ENCODE measurements around the gene ZNF625.
"Not testable (repeated sequence)": the region's sequence is repeated elsewhere in the genome, so short reads cannot be mapped to it uniquely, and the experiment has no call there.

ZNF625 gene

GRCh38 chr19:12111943-12112637 is 44.4 kb downstream of the ZNF625 start:
- Histone ChIP-seq H3K9me3 (peaks cover 0 to 59% (median 14%) of the 10 kb centered on the region in 3 donors), H3K27ac (no peak overlapping the region), H3K27me3 (no peaks in the 10 kb centered on the region), H3K4me1 (no peaks in the 10 kb centered on the region), H3K36me3 (peaks cover 32 to 57% (median 36%) of the 10 kb centered on the region in 3 donors), H3K4me3 (no peak overlapping the region)
- intact Hi-C loops (cut with DNase I; ENCODE audit: low total_unique reads): no loop called here
- TF ChIP-seq, protein P1, sequence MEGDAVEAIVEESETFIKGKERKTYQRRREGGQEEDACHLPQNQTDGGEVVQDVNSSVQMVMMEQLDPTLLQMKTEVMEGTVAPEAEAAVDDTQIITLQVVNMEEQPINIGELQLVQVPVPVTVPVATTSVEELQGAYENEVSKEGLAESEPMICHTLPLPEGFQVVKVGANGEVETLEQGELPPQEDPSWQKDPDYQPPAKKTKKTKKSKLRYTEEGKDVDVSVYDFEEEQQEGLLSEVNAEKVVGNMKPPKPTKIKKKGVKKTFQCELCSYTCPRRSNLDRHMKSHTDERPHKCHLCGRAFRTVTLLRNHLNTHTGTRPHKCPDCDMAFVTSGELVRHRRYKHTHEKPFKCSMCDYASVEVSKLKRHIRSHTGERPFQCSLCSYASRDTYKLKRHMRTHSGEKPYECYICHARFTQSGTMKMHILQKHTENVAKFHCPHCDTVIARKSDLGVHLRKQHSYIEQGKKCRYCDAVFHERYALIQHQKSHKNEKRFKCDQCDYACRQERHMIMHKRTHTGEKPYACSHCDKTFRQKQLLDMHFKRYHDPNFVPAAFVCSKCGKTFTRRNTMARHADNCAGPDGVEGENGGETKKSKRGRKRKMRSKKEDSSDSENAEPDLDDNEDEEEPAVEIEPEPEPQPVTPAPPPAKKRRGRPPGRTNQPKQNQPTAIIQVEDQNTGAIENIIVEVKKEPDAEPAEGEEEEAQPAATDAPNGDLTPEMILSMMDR (IDR thresholded peaks at IDR 0.05): no peak
- no peak for DNase-seq

DNA sequence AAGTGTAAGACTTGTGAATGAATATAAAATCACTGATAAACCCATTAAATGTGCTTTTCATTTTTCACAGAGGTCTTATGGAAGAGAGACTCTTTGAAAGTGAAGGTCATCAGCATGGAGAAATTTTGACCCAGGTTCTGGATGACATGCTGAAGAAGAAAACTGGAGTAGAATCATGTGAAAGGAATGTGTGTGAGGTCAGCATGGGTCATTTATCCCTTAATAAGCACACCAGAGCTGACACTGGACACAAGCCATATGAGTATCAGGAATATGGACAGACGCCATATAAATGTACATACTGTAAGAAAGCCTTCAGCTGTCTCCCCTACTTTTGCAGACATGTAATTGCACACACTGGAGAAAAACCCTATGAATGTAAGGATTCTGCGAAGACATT is 45.4 kb downstream of the ZNF625 start:
- no peak for DNase-seq
- H3K4me1 ChIP-seq: no peaks in the 10 kb centered on the region
- no peak overlapping the region for H3K4me3 ChIP-seq
- no peak overlapping the region for H3K27ac ChIP-seq
- H3K27me3 ChIP-seq: no peaks in the 10 kb centered on the region
- peaks cover 0 to 68% (median 14%) of the 10 kb centered on the region in 3 donors for H3K9me3 ChIP-seq
- intact Hi-C loops (cut with DNase I; ENCODE audit: low total_unique reads): no loop called here
- peaks cover 32 to 57% (median 36%) of the 10 kb centered on the region in 3 donors for H3K36me3 ChIP-seq
- TF ChIP-seq, protein P1 (IDR thresholded peaks at IDR 0.05): no peak

DNA sequence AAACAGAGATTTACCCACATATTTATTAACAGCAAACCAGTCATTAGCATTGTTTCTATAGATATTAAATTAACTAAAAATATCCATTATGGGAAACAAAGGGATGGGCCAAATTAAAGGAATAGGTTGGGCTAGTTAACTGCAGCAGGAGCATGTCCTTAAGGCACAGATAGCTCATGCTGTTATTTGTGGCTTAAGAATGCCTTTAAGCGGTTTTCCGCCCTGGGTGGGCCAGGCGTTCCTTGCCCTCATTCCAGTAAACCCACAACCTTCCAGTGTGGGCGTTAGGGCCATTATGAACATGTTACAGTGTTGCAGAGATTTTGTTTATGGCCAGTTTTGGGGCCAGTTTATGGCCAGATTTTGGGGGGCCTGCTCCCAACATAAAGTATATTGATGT is 52.6 kb downstream of the ZNF625 start:
- H3K4me3 ChIP-seq; H3K27ac ChIP-seq; H3K4me1 ChIP-seq; DNase-seq; intact Hi-C loops (cut with DNase I; ENCODE audit: low total_unique reads); H3K27me3 ChIP-seq: not testable (repeated sequence)
- peaks cover 0 to 28% (median 0%) of the 10 kb centered on the region in 3 donors for H3K9me3 ChIP-seq
- peaks cover 0 to 19% (median 0%) of the 10 kb centered on the region in 3 donors for H3K36me3 ChIP-seq

- no peak for DNase-seq
- H3K27me3 ChIP-seq: no peaks in the 10 kb centered on the region
- H3K9me3 ChIP-seq: peaks cover 0 to 4% (median 0%) of the 10 kb centered on the region in 3 donors
- no peak overlapping the region for H3K4me3 ChIP-seq
- H3K4me1 ChIP-seq: peaks cover 0 to 5% (median 0%) of the 10 kb centered on the region in 4 donors
- TF ChIP-seq, protein P1 (IDR thresholded peaks at IDR 0.05): no peak
- no peak overlapping the region for H3K27ac ChIP-seq
- H3K36me3 ChIP-seq: peaks cover 0 to 15% (median 0%) of the 10 kb centered on the region in 3 donors
- intact Hi-C loops (cut with DNase I; ENCODE audit: low total_unique reads): no loop called here
These were observed 58.5 kb downstream of the ZNF625 start for GRCh38 chr19:12098040-12098439.

- DNase-seq: no peak
- TF ChIP-seq, protein P1 (IDR thresholded peaks at IDR 0.05): no peak
These were observed 61.3 kb downstream of the ZNF625 start for GRCh38 chr19:12095111-12095790.

More at GRCh38 chr19:12095111-12095790, 61.3 kb downstream of the ZNF625 start:
- intact Hi-C loops (cut with DNase I; ENCODE audit: low total_unique reads): no loop called here
- Histone ChIP-seq H3K9me3 (no peaks in the 10 kb centered on the region), H3K27me3 (no peaks in the 10 kb centered on the region), H3K4me1 (peaks cover 0 to 11% (median 0%) of the 10 kb centered on the region in 4 donors), H3K36me3 (peaks cover 0 to 15% (median 0%) of the 10 kb centered on the region in 3 donors), H3K4me3 (no peak overlapping the region), H3K27ac (no peak overlapping the region)

Data from tibial artery (tissue), 4 donors.